Measurements from ENCODE around the gene RAB44.

DNA sequence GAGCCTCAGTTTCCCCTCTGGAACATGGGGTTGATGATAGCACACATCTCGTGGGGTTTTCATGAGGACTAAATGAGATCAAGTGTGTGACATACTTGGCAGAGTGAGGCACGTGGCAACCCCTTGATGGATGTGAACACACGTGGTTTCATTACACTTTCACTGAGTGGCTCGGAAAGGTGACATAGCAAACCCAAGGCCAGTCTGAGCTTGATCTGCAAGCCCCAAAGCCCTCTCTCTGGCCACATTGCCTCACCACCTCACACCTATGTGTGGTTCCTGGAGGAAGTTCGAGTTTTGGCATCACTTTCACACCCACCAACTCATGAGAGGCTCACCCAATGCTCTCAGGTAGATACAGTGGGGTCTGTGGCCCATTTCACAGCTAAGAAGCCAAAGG lies 81.6 kb downstream of the RAB44 start:
- TF ChIP-seq CTCF (IDR thresholded peaks at IDR 0.05; ENCODE audit: low read depth, low read length) (no peak), EZH2phosphoT487 (IDR thresholded peaks at IDR 0.05; ENCODE audit: low read depth) (no peak)

Data from OCI-LY3 (cell line).